ENCODE measurements around the gene SLC35G3.

Gene SLC35G3

GRCh38 chr17:35166526-35166925 is 27.7 kb downstream of the SLC35G3 start:
- Histone ChIP-seq H3K4me3 (no peak overlapping the region), H3K9me3 (ENCODE audit: low read depth, low read length) (no peaks in the 10 kb centered on the region), H3K9ac (ENCODE audit: insufficient read length) (no peak overlapping the region), H3K36me3 (ENCODE audit: insufficient read depth, low read length) (no peaks in the 10 kb centered on the region), H3K27ac (no peak overlapping the region)
- no peak for DNase-seq (ENCODE audit: low read depth, low spot score)
- TF ChIP-seq FOXP2 (optimal IDR thresholded peaks at IDR 0.05; ENCODE audit: control extremely low read depth, extremely low read length, insufficient read depth) = no peak
- TF ChIP-seq POLR2AphosphoS5 (IDR thresholded peaks at IDR 0.05; ENCODE audit: borderline replicate concordance, low read depth, low read length) = no peak
- no peak for TF ChIP-seq EZH2 (IDR thresholded peaks at IDR 0.05)

- TF ChIP-seq FOXP2 (optimal IDR thresholded peaks at IDR 0.05; ENCODE audit: control extremely low read depth, extremely low read length, insufficient read depth) (no peak), EZH2 (IDR thresholded peaks at IDR 0.05) (no peak), POLR2AphosphoS5 (IDR thresholded peaks at IDR 0.05; ENCODE audit: borderline replicate concordance, low read depth, low read length) (no peak)
- H3K27ac ChIP-seq = no peak overlapping the region
- DNase-seq (ENCODE audit: low read depth, low spot score) = no peak
- H3K4me3 ChIP-seq = no peak overlapping the region
- no peaks in the 10 kb centered on the region for H3K9me3 ChIP-seq (ENCODE audit: low read depth, low read length)
- H3K9ac ChIP-seq (ENCODE audit: insufficient read length) = no peak overlapping the region
- H3K36me3 ChIP-seq (ENCODE audit: insufficient read depth, low read length) = no peaks in the 10 kb centered on the region
Measured at GRCh38 chr17:35164716-35165115, 29.5 kb downstream of the SLC35G3 start.

- H3K9ac ChIP-seq (ENCODE audit: insufficient read length) = no peak overlapping the region
- H3K9me3 ChIP-seq (ENCODE audit: low read depth, low read length) = no peaks in the 10 kb centered on the region
- TF ChIP-seq EZH2 (IDR thresholded peaks at IDR 0.05) (no peak), POLR2AphosphoS5 (IDR thresholded peaks at IDR 0.05; ENCODE audit: borderline replicate concordance, low read depth, low read length) (no peak), FOXP2 (optimal IDR thresholded peaks at IDR 0.05; ENCODE audit: control extremely low read depth, extremely low read length, insufficient read depth) (no peak)
- H3K4me3 ChIP-seq = no peak overlapping the region
- H3K27ac ChIP-seq = no peak overlapping the region
- DNase-seq (ENCODE audit: low read depth, low spot score) = no peak
- no peaks in the 10 kb centered on the region for H3K36me3 ChIP-seq (ENCODE audit: insufficient read depth, low read length)
Measured at GRCh38 chr17:35163886-35164285, 30.3 kb downstream of the SLC35G3 start.

- no peak for DNase-seq (ENCODE audit: low read depth, low spot score)
- no peak for TF ChIP-seq POLR2AphosphoS5 (IDR thresholded peaks at IDR 0.05; ENCODE audit: borderline replicate concordance, low read depth, low read length)
- TF ChIP-seq EZH2 (IDR thresholded peaks at IDR 0.05) = no peak
- TF ChIP-seq FOXP2 (optimal IDR thresholded peaks at IDR 0.05; ENCODE audit: control extremely low read depth, extremely low read length, insufficient read depth) = no peak
- no peaks in the 10 kb centered on the region for H3K36me3 ChIP-seq (ENCODE audit: insufficient read depth, low read length)
- H3K9me3 ChIP-seq (ENCODE audit: low read depth, low read length) = no peaks in the 10 kb centered on the region
- H3K27ac ChIP-seq = no peak overlapping the region
- no peak overlapping the region for H3K9ac ChIP-seq (ENCODE audit: insufficient read length)
- H3K4me3 ChIP-seq = no peak overlapping the region
Measured at GRCh38 chr17:35162755-35163154, 31.4 kb downstream of the SLC35G3 start.

GRCh38 chr17:35161281-35161761 is 32.9 kb downstream of the SLC35G3 start:
- H3K4me3 ChIP-seq = no peak overlapping the region
- H3K27ac ChIP-seq = no peak overlapping the region
- H3K36me3 ChIP-seq (ENCODE audit: insufficient read depth, low read length) = no peaks in the 10 kb centered on the region
- H3K9ac ChIP-seq (ENCODE audit: insufficient read length) = no peak overlapping the region
- H3K9me3 ChIP-seq (ENCODE audit: low read depth, low read length) = no peaks in the 10 kb centered on the region
- TF ChIP-seq EZH2 (IDR thresholded peaks at IDR 0.05) (no peak), FOXP2 (optimal IDR thresholded peaks at IDR 0.05; ENCODE audit: control extremely low read depth, extremely low read length, insufficient read depth) (no peak), POLR2AphosphoS5 (IDR thresholded peaks at IDR 0.05; ENCODE audit: borderline replicate concordance, low read depth, low read length) (no peak)
- no peak for DNase-seq (ENCODE audit: low read depth, low spot score)

GRCh38 chr17:35160354-35161201 is 33.6 kb downstream of the SLC35G3 start:
- H3K4me3 ChIP-seq = no peak overlapping the region
- no peaks in the 10 kb centered on the region for H3K9me3 ChIP-seq (ENCODE audit: low read depth, low read length)
- no peak overlapping the region for H3K9ac ChIP-seq (ENCODE audit: insufficient read length)
- no peak for DNase-seq (ENCODE audit: low read depth, low spot score)
- H3K36me3 ChIP-seq (ENCODE audit: insufficient read depth, low read length) = no peaks in the 10 kb centered on the region
- no peak overlapping the region for H3K27ac ChIP-seq
- TF ChIP-seq FOXP2 (optimal IDR thresholded peaks at IDR 0.05; ENCODE audit: control extremely low read depth, extremely low read length, insufficient read depth) (no peak), POLR2AphosphoS5 (IDR thresholded peaks at IDR 0.05; ENCODE audit: borderline replicate concordance, low read depth, low read length) (no peak), EZH2 (IDR thresholded peaks at IDR 0.05) (no peak)

GRCh38 chr17:35159940-35160339 is 34.3 kb downstream of the SLC35G3 start:
- TF ChIP-seq POLR2AphosphoS5 (IDR thresholded peaks at IDR 0.05; ENCODE audit: borderline replicate concordance, low read depth, low read length) = no peak
- TF ChIP-seq FOXP2 (optimal IDR thresholded peaks at IDR 0.05; ENCODE audit: control extremely low read depth, extremely low read length, insufficient read depth) = no peak
- TF ChIP-seq EZH2 (IDR thresholded peaks at IDR 0.05) = no peak
- Histone ChIP-seq H3K36me3 (ENCODE audit: insufficient read depth, low read length) (no peaks in the 10 kb centered on the region), H3K27ac (no peak overlapping the region), H3K9me3 (ENCODE audit: low read depth, low read length) (no peaks in the 10 kb centered on the region), H3K4me3 (no peak overlapping the region), H3K9ac (ENCODE audit: insufficient read length) (no peak overlapping the region)
- no peak for DNase-seq (ENCODE audit: low read depth, low spot score)

- H3K36me3 ChIP-seq (ENCODE audit: insufficient read depth, low read length) = no peaks in the 10 kb centered on the region
- no peak overlapping the region for H3K9ac ChIP-seq (ENCODE audit: insufficient read length)
- no peak overlapping the region for H3K27ac ChIP-seq
- TF ChIP-seq POLR2AphosphoS5 (IDR thresholded peaks at IDR 0.05; ENCODE audit: borderline replicate concordance, low read depth, low read length) (no peak), EZH2 (IDR thresholded peaks at IDR 0.05) (no peak), FOXP2 (optimal IDR thresholded peaks at IDR 0.05; ENCODE audit: control extremely low read depth, extremely low read length, insufficient read depth) (no peak)
- H3K4me3 ChIP-seq = no peak overlapping the region
- no peaks in the 10 kb centered on the region for H3K9me3 ChIP-seq (ENCODE audit: low read depth, low read length)
- no peak for DNase-seq (ENCODE audit: low read depth, low spot score)
Measured at GRCh38 chr17:35155246-35155645, 38.9 kb downstream of the SLC35G3 start.
